ENCODE results near the gene PIP5K1B. TPM values are rescaled to one million over a fixed set of nuclear protein-coding genes. Genes with fewer than 3 reads are reported as not detected.
"Not testable (repeated sequence)": the region's sequence is repeated elsewhere in the genome, so short reads cannot be mapped to it uniquely, and the experiment has no call there.

Gene PIP5K1B
- total RNA-seq, 1 donor from 2014 or later, result 0.13 TPM

DNA sequence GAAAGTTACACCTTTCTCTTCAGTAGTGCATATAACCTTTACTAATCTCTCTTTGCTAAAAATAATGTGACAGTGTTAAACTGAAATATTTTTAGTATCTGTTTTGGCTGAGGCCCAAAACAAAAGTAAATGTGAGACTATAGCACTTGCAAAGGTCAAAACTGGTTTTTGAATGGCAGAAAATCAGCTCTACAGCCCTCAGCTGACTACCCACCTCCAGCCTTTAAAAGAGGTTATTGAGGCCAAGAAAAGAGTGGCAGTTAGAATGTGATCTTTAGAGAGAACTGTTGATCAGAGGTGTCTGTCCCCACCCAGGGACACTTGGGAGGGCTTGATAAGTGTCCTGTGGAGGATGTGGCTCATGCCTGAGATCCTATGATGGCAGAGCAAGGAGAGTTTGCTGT, 278.0 kb downstream of the PIP5K1B start:
- DNase-seq (ENCODE audit: low read depth, low spot score), result no peak

DNA sequence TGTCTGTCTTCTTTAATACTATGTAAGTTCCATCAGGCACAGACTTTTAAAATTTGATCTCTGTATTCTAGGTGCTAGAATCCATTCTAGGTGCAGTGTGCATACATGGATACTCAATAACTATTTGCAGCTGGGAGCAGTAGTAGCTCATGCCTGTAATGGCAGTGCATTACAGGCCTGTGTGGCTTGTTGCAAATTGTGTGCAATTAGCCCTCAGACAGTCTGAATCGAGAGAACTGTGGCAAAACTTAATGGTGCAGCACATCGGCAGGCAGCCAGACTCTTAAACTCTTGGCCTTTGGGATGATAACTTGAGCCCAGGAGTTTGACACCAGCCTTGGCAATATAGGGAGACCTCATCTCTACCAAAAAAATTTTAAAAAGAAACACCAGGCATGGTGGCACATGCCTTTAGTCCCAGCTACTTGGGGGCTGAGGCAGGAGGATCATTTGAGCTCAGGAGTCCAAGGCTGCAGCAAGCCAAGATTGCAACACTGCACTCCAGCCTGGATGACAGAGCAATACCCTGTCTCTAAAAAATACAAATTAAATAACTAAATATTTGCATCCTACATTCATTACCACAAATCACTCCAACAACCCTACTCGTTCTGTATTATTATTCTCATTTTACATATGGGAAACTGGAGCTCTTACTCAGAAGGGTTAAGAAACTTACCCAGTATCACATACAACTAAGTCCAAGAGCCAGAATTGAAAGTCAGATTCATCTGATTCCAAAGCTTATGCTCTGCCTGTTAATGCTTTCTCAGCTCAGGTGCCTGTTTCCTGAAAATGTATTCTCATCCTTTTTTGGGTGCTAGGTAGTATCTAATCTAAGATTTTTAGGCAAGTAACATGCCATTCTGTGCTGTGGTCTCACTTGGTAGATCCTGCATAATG, 278.7 kb downstream of the PIP5K1B start:
- DNase-seq (ENCODE audit: low read depth, low spot score), result no peak

DNA sequence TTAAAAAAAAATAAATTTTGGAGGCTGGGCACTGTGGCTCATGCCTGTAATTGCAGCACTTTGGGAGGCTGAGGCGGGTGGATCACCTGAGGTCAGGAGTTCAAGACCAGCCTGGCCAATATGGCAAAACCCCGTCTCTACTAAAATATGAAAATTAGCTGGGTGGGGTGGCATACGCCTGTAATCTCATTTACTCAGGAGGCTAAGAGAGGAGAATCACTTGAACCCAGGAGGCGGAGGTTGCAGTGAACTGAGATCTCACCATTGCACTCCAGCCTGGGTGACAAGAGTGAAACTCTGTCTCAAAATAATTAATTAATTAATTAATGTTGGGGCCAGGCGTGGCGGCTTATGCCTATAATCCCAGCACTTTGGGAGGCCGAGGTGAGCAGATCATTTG, 281.9 kb downstream of the PIP5K1B start:
- DNase-seq (ENCODE audit: low read depth, low spot score), result not testable (repeated sequence)

DNA sequence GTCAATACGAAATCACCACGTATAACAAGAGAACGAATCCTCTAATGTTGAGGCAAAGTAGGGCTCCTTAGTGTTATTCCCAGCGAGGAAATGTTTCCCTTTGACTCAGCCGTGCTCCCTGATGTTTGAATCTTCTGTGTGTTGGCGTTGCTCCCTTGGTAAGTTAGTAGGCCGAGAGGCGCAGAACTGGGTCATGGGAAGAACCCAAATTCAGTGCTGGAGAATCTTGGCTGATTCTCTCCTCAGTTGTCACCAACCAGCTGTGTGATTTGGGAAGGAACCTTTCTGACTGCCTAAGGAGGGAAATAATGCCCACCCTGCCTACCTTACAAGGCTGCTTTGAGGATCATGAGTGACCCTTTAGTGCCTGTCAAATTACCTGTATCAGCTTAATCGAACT, 286.4 kb downstream of the PIP5K1B start:
- DNase-seq (ENCODE audit: low read depth, low spot score), result no peak

DNA sequence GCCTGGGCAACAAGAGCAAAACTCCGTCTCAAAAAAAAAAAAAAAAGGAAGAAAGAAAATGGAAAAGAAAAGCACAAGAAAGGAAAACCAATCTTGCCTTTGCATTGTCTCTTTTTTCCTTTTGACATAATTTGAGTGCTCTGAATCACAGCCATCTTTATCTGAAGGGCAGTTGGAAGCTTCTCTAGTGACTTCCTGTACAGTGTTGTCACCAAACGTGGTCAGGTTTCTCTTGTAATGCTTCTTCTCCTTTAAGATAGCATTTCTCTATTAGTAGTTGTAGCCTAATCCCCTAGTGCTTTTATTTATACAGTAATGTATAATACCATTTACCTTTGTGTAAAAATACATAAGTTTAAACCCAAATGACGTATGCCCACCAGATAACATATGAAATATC, 290.7 kb downstream of the PIP5K1B start:
- DNase-seq (ENCODE audit: low read depth, low spot score), result no peak

DNA sequence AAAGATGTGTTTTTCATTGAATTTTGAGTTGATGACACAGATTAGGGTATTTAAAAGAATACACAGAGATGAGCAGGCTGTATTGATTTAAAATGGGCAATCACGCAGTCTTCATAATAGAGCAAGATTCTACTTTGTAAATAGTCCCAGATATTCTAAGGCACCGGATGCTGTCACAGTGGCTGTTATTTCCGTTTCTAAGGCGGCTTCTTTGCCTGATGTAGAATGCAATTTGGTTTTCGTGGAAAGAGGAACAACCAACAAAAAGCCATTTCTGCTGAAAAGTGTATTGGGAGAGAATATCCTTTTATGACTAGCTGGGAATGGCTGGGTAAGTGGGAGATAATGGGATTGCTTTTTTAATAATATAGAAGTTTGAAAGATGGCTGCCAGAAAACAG, 291.4 kb downstream of the PIP5K1B start:
- no peak for DNase-seq (ENCODE audit: low read depth, low spot score)

DNA sequence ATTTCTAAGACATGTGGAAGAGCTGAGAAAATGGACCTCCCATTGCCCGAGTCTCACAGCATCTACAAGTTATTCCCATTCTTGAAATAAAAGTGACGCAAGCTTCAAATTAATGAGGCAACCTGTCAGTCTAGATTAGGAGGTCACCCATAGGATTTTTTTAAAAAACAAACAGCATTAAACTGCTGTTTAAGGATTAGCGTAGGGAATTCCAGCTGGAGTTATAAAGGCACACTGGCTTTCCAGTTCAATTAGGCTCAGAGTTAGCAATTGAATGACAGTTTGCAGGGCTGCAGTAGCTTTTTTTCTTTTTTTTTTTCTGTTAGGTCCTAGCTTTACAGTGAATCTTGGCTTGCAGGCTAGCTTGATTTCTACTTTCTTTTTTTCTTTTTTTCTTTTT, 292.6 kb downstream of the PIP5K1B start:
- DNase-seq (ENCODE audit: low read depth, low spot score), result no peak

DNA sequence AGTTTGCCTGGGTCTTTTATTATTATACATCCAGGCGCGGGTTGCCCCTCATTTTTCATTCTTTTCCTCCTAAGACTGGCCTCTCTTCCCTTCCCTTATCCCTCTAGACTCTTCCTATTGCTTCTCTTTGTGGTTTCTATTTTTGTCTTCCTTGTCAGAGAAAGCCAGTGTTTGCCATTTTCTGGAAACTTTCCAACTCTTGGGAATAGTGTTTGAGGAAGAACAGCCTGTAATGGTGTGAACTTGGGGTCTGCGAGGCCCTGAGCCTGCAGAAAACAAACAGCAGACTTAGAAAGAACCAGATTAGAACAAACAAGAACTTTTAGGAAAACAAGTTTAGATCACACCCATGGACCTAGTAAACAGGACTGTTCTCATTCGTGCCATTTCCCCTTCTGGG, 293.3 kb downstream of the PIP5K1B start:
- no peak for DNase-seq (ENCODE audit: low read depth, low spot score)

DNA sequence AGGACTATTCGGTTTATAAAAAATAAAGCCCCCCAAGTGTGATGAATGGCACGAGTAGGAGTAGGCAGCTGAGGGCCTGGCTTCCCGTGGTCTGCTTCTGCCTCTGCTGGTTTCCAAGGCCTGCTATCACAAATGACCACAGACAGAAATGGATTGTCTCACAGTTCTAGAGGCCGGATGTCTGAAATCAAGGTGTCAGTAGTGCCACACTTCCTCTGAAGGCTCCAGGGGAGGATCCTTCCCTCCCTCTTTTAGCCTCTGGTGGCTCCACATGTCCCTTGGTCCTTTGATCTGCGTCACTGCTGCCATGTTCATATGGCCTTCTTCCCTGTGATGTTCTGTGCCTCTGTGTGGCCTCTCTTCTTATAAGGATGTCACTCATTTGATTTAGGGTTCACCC, 293.8 kb downstream of the PIP5K1B start:
- DNase-seq (ENCODE audit: low read depth, low spot score), result no peak

DNA sequence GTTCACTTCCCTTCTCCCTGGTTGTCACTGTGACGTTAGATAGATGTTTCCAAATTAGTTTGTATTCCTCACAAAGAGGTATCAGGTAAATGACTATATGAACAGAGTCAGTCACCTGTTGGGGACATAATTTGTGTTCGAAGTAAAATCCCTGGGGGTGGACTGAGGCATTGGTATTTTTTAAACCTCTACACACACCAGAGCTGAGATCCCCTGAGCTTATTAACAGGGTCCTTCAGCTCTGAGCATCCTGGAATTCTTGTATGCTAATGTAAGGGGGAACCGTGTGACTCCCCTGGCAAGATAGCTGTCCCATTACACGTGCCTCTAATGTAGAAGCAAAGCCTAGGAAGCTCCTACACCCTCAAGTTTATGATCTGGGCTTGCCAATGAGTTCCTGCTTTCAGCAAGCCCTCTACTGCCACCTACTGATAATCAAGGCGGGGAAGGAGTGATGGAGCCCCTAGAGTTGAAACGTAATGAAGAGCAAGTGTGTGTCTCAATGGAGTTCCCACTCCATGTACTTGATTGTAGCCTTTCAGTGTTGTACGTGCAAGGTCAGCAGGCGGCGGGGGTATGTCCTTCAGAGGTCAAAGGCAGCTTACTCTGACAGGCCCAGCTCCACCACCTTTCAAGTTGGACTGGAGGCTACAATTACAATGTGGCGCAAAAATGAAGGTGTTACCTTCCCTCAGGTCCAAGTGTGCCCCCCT, 294.5 kb downstream of the PIP5K1B start:
- peak; percentile 11 for DNase-seq (ENCODE audit: low read depth, low spot score)

DNA sequence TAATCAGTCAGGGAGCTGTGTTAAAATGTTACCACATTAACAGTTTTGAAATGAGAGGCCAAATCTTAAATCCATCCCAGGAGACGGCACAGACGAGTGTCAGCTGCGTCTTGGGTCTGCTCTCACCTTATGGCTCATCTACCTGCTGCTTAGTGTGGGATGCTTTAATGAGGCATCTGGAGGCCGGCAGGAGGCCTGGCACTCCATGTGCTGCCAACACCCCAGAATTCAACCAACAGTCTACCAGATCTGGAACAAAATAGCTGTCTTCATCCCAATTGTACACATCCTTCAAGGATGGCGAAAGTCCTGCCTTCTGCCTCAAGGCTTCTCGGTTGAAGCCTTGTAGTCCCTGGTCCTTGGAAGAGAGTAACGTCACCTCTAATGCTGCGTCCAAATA, 296.9 kb downstream of the PIP5K1B start:
- no peak for DNase-seq (ENCODE audit: low read depth, low spot score)

DNA sequence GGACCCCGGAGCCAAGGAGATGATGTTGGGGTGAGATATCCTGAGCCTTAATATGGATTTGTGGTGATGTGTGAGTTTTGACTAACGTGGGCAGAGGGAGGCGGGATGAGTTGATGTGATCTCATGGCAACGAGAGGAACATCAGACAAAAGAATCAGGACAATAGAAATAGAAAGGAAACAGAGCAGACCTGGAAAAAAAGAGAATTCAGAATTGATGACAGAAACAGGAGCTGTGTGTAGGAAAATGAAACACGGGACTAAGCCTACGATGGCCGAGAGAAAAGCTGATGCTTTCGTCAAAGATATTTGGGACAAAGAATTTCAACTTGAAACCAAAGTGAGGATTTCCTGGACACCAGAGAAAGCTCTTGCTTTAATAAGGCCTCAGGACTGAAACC, 298.0 kb downstream of the PIP5K1B start:
- DNase-seq (ENCODE audit: low read depth, low spot score), result no peak

DNA sequence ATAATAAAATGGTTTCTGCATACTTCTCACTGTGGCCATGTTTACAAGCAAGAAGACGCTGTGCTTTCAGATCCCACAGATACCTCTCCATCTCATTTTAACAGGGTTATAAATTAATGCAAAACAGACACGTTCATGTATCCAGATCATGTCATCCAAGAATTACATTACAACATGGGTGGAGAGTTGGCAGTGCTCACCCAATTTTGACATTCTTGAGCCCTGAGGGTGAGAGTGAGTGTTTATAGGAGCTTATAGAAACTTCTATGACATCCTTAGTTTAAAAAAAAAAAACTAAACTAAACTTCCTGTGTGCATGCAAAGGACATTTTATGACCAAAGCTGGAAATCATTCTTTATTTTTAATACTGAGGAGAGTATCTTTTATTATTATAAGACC, 299.8 kb downstream of the PIP5K1B start:
- DNase-seq (ENCODE audit: low read depth, low spot score), result no peak

DNA sequence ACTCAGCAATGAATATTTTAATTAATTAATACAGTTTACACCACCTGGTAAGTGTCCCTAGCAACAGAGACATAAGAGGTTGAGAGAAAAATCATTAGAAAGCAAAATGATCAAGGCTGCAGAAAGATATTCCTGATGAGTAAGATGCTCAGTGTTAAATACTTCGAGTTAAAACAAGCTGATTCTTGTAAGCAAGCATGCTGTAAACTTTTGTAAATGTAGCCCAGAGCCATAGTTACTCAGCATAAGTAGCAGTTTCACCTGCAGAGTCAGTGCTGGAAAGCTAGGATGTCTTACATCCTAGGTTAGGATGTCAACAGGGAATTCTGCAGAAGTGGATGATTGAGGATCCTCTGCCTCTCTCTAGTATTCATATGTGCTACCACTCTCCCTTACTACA, 304.7 kb downstream of the PIP5K1B start:
- DNase-seq (ENCODE audit: low read depth, low spot score), result no peak

DNA sequence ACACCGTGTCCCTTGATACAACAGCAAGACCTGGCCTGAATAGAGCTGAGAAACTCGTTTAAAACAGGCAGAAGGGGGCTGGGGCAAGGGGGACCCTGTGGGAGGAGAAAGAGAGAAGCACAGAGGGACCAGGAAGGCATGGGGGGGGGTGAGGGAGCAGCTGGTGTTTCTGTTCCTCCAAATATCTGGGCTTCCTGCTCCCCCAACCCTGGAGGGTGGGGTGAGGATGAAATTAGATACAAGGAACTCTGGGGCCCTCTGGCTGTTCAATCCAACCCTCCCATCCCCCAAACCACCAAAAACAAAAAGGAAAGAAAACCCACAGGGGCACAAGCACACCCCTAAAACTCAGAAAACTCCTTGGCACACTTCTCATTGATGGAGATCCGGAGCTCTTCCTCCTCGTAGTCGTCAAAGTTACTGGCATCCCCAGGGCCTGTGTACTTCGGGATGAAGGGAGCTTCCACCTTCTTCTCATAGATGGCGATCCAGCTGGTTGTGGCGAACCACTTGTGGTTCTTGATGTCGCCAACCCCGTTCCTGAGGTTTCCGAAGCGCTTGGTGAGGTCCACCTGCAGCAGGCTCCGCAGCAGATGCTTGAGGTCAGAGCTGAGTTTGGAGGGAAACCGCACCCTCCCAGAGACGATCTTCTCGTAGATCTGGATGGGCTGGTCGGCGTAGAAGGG, 307.8 kb downstream of the PIP5K1B start:
- no peak for DNase-seq (ENCODE audit: low read depth, low spot score)

DNA sequence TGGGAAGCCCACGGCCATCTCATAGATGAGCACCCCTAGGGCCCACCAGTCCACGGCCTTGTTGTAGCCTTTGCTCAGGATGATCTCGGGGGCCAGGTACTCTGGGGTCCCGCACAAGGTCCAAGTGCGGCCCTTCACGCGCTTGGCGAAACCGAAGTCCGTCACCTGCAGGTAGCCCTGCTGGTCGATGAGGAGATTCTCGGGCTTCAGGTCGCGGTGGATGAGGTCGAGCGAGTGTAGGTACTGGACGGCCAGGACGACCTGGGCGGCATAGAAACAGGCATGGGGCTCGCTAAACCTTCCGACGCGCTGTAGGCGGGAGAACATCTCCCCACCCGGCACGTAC, 308.3 kb downstream of the PIP5K1B start:
- no peak for DNase-seq (ENCODE audit: low read depth, low spot score)

DNA sequence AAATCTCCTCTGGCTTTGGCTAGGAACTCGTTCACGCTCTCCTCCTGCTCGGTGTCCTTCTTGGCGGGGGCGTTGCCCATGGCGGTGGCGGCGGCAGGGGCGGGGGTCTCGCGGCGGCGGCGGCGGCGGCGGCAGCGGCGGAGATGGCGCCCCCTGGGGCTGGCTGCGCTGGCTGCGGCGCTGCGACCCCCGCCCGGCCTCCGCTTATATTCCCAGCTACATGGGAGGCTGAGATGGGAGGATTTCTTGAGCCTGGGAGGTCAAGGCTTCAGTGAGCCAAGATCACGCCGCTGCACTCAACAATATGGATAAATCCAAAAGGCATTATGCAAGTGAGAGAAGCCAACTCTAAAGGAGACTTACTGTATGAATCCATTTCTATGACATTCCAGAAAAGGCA, 309.0 kb downstream of the PIP5K1B start, which contains the start of gene PRKACG:
PRKACG (minus strand) TSS at position 101 of the 400 bp plus-strand sequence; CDS start at position 80, 21 bp downstream.
- no peak for DNase-seq (ENCODE audit: low read depth, low spot score)

DNA sequence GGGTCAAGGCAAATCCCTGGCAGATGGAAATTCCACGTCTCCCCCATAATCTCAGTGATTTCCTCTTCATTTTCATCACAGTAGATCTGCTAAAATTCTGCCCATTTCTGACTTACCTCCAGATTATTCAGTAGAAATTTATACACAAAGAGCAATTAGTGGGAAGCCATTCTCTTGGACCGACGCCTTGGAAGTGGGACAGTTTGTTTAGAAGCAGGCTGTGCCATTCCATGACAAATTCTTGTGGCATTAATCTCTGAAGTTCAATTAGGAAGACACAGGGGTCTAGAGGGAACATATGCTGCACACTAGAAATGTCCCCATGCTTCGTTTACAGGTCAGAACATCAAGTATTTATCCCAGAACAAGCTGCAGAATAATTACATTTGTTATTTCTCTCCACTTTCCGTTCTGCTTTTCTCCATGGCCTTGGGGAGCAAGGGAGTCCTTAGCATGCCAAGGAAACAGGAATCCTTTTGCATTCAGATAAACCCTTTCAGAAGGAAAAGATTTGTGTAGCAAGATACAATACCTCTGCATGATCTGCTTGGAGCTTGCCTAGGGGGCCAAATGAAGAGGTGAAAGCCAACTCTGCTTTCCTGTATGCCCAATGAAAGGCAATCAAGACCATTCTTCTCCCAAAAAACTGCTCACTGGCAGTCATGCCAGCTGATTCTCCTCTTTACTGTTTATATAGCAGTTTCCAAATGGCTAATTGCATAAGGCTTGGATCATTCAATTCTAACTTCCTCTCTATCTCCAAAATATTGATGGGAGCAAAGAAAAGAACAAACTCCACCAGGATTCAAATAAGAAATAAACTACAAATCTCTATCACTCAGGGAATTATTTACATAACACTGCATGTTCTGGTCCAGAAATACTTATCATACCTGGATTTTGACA, 311.4 kb downstream of the PIP5K1B start:
- no peak for DNase-seq (ENCODE audit: low read depth, low spot score)

DNA sequence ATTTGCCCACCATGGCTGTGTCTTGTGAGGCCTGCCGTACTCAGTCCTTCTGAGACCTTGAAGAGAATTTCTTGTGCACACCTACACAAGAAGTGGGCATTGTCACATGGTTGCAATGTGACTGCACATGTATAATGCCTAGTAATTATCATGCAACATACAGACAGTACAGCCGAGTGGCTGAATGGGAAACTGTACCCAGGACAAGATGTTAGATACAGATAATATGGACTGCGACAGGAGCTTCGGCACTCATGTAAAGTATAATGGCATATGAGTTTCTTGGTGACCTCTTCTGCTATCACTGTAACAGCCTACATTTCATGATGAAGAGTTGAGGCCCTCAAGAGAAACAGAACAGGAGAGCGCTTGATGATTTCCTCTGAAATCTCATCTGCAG, 313.7 kb downstream of the PIP5K1B start:
- DNase-seq (ENCODE audit: low read depth, low spot score), result no peak

DNA sequence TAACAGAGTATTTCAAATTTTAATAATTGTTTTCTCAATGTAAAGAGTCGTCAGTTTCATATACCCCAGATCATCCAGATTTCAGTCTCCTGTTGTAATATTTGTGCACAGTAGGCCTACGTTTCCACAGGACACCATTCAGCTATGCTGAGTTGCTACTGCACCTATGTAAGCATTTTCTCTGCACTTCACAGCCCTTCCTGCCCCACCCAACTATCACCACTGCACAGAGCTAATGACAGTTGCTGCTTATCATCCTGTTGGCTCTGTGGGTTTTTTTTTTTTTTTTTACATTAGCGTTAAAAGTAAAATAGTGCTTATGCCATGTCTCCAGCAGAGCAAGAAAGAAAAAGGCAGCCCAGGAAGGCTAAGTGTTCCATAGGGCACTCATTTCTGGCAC, 314.8 kb downstream of the PIP5K1B start:
- no peak for DNase-seq (ENCODE audit: low read depth, low spot score)
